Measurements from ENCODE around the gene NUP205.
"Not testable (repeated sequence)": the region's sequence is repeated elsewhere in the genome, so short reads cannot be mapped to it uniquely, and the experiment has no call there.

NUP205 gene

GRCh38 chr7:135620980-135621850, 63.5 kb downstream of the NUP205 start:
- peak; percentile 32 for DNase-seq (ENCODE audit: low spot score)

GRCh38 chr7:135634191-135634878, 76.6 kb downstream of the NUP205 start:
- DNase-seq (ENCODE audit: low spot score) = no peak

- DNase-seq (ENCODE audit: low spot score) = not testable (repeated sequence)
These were observed 82.0 kb downstream of the NUP205 start for GRCh38 chr7:135639690-135640089.

GRCh38 chr7:135644154-135644553, 86.4 kb downstream of the NUP205 start:
- DNase-seq (ENCODE audit: low spot score) = no peak

GRCh38 chr7:135644729-135645128, 87.0 kb downstream of the NUP205 start:
- DNase-seq (ENCODE audit: low spot score) = no peak

GRCh38 chr7:135645296-135645904, 87.7 kb downstream of the NUP205 start:
- DNase-seq (ENCODE audit: low spot score) = peak; percentile 24

- no peak for DNase-seq (ENCODE audit: low spot score)
These were observed 90.0 kb downstream of the NUP205 start for GRCh38 chr7:135647755-135648154.

- DNase-seq (ENCODE audit: low spot score) = no peak
These were observed 90.5 kb downstream of the NUP205 start for GRCh38 chr7:135648235-135648634.

- no peak for DNase-seq (ENCODE audit: low spot score)
These were observed 93.3 kb downstream of the NUP205 start for GRCh38 chr7:135650831-135651573.

- DNase-seq (ENCODE audit: low spot score) = no peak
These were observed 95.8 kb downstream of the NUP205 start for GRCh38 chr7:135653340-135654080.

- DNase-seq (ENCODE audit: low spot score) = no peak
These were observed 100.8 kb downstream of the NUP205 start for GRCh38 chr7:135658564-135658963.

- no peak for DNase-seq (ENCODE audit: low spot score)
These were observed 101.6 kb downstream of the NUP205 start for GRCh38 chr7:135659159-135659846.

GRCh38 chr7:135661311-135662122, 103.8 kb downstream of the NUP205 start:
- DNase-seq (ENCODE audit: low spot score) = no peak

- DNase-seq (ENCODE audit: low spot score) = no peak
These were observed 104.3 kb downstream of the NUP205 start for GRCh38 chr7:135662123-135662372.

- peak; percentile 94 for DNase-seq (ENCODE audit: low spot score)
These were observed 104.8 kb downstream of the NUP205 start, which contains the start of gene STMP1 for GRCh38 chr7:135662373-135663114. Gene STMP1 (plus strand): TSS chr7:135662514.

- no peak for DNase-seq (ENCODE audit: low spot score)
These were observed 106.4 kb downstream of the NUP205 start for GRCh38 chr7:135664046-135664589.

- DNase-seq (ENCODE audit: low spot score) = no peak
These were observed 107.3 kb downstream of the NUP205 start for GRCh38 chr7:135665042-135665441.

GRCh38 chr7:135666156-135666555, 108.4 kb downstream of the NUP205 start:
- DNase-seq (ENCODE audit: low spot score) = no peak

GRCh38 chr7:135666846-135667245, 109.1 kb downstream of the NUP205 start:
- DNase-seq (ENCODE audit: low spot score) = no peak
